HUES6 (cell line): ENCODE data around the gene PPP2R2D.

Experiments
- H3K27ac ChIP-seq: 2 replicates; pipeline ENCODE4 v1.7.0; 2013; ENCODE audit warnings: low read depth, mild to moderate bottlenecking, low read length, inconsistent platforms
- H3K27me3 ChIP-seq: 2 replicates; pipeline ENCODE4 v1.6.1; 2013; ENCODE audit warnings: low read length; ENCODE audit not compliant: control insufficient read depth, insufficient read depth
- H3K36me3 ChIP-seq: 2 replicates; pipeline ENCODE4 v1.6.1; 2013; ENCODE audit warnings: low read length; ENCODE audit not compliant: control insufficient read depth, insufficient read depth
- H3K4me1 ChIP-seq: 2 replicates; pipeline ENCODE4 v1.6.1; 2013; ENCODE audit warnings: low read length; ENCODE audit not compliant: control insufficient read depth, insufficient read depth
- H3K4me3 ChIP-seq: 2 replicates; pipeline ENCODE4 v1.5.1; 2013; ENCODE audit warnings: low read depth, low read length
- H3K9ac ChIP-seq: one replicate; pipeline ENCODE4 v1.6.1; 2013; ENCODE audit warnings: mild to moderate bottlenecking, low read length
- H3K9me3 ChIP-seq: 2 replicates; pipeline ENCODE4 v1.6.1; 2013; ENCODE audit warnings: low read depth, low read length; ENCODE audit not compliant: control insufficient read depth, insufficient read depth

Gene PPP2R2D

GRCh38 chr10:131901181-131901829, 497 bp downstream of the PPP2R2D start:
- Histone ChIP-seq H3K27ac (peak overlapping the region; percentile 51; the same call in 1 of the 2 replicates), H3K9ac (peak overlapping the region; percentile 77), H3K4me1 (peaks cover 15% of the 10 kb centered on the region), H3K4me3 (peak overlapping the region; percentile 80), H3K9me3 (no peaks in the 10 kb centered on the region), H3K27me3 (peaks cover 16% of the 10 kb centered on the region), H3K36me3 (peaks cover 11% of the 10 kb centered on the region)

GRCh38 chr10:131902211-131902610, 1.4 kb downstream of the PPP2R2D start:
- peaks cover 16% of the 10 kb centered on the region for H3K27me3 ChIP-seq
- no peak overlapping the region; the same call in 1 of the 2 replicates for H3K27ac ChIP-seq
- no peak overlapping the region for H3K9ac ChIP-seq
- H3K9me3 ChIP-seq: no peaks in the 10 kb centered on the region
- peaks cover 15% of the 10 kb centered on the region for H3K36me3 ChIP-seq
- peaks cover 15% of the 10 kb centered on the region for H3K4me1 ChIP-seq
- peak overlapping the region; percentile 80 for H3K4me3 ChIP-seq

- Histone ChIP-seq H3K9me3 (no peaks in the 10 kb centered on the region), H3K9ac (no peak overlapping the region), H3K27ac (no peak overlapping the region), H3K4me3 (peak overlapping the region; percentile 80), H3K36me3 (peaks cover 17% of the 10 kb centered on the region), H3K27me3 (peaks cover 16% of the 10 kb centered on the region), H3K4me1 (peaks cover 15% of the 10 kb centered on the region)
Measured at GRCh38 chr10:131902691-131903090, 1.9 kb downstream of the PPP2R2D start.

- no peak overlapping the region for H3K9ac ChIP-seq
- peaks cover 24% of the 10 kb centered on the region for H3K4me1 ChIP-seq
- H3K9me3 ChIP-seq: no peaks in the 10 kb centered on the region
- H3K27ac ChIP-seq: 0 out of 2 replicates have a peak overlapping the region, but pooled peaks have one; percentile 29
- H3K27me3 ChIP-seq: no peaks in the 10 kb centered on the region
- no peak overlapping the region for H3K4me3 ChIP-seq
- H3K36me3 ChIP-seq: peaks cover 34% of the 10 kb centered on the region
Measured at GRCh38 chr10:131905267-131905571, 4.4 kb downstream of the PPP2R2D start.

- Histone ChIP-seq H3K27ac (no peak overlapping the region), H3K4me1 (peaks cover 24% of the 10 kb centered on the region), H3K27me3 (no peaks in the 10 kb centered on the region), H3K36me3 (peaks cover 34% of the 10 kb centered on the region), H3K9ac (no peak overlapping the region), H3K4me3 (no peak overlapping the region), H3K9me3 (no peaks in the 10 kb centered on the region)
Measured at GRCh38 chr10:131905603-131906268, 4.9 kb downstream of the PPP2R2D start.

- peaks cover 24% of the 10 kb centered on the region for H3K4me1 ChIP-seq
- H3K4me3 ChIP-seq: no peak overlapping the region
- H3K9me3 ChIP-seq: no peaks in the 10 kb centered on the region
- H3K27me3 ChIP-seq: no peaks in the 10 kb centered on the region
- H3K9ac ChIP-seq: no peak overlapping the region
- H3K27ac ChIP-seq: no peak overlapping the region
- peaks cover 34% of the 10 kb centered on the region for H3K36me3 ChIP-seq
Measured at GRCh38 chr10:131906269-131906639, 5.4 kb downstream of the PPP2R2D start.

- peaks cover 42% of the 10 kb centered on the region for H3K36me3 ChIP-seq
- no peaks in the 10 kb centered on the region for H3K9me3 ChIP-seq
- H3K9ac ChIP-seq: no peak overlapping the region
- H3K4me3 ChIP-seq: no peak overlapping the region
- H3K4me1 ChIP-seq: peaks cover 17% of the 10 kb centered on the region
- no peaks in the 10 kb centered on the region for H3K27me3 ChIP-seq
- no peak overlapping the region for H3K27ac ChIP-seq
Measured at GRCh38 chr10:131907679-131908078, 6.9 kb downstream of the PPP2R2D start.

GRCh38 chr10:131908151-131908550, 7.3 kb downstream of the PPP2R2D start:
- Histone ChIP-seq H3K9ac (no peak overlapping the region), H3K36me3 (peaks cover 42% of the 10 kb centered on the region), H3K4me3 (no peak overlapping the region), H3K4me1 (peaks cover 17% of the 10 kb centered on the region; the same call in 1 of the 2 replicates), H3K9me3 (no peaks in the 10 kb centered on the region), H3K27ac (no peak overlapping the region), H3K27me3 (no peaks in the 10 kb centered on the region)

- H3K27ac ChIP-seq: no peak overlapping the region
- no peak overlapping the region for H3K9ac ChIP-seq
- peaks cover 42% of the 10 kb centered on the region for H3K36me3 ChIP-seq
- H3K4me3 ChIP-seq: no peak overlapping the region
- H3K9me3 ChIP-seq: no peaks in the 10 kb centered on the region
- peaks cover 13% of the 10 kb centered on the region; the same call in 1 of the 2 replicates for H3K4me1 ChIP-seq
- H3K27me3 ChIP-seq: no peaks in the 10 kb centered on the region
Measured at GRCh38 chr10:131909014-131909808, 8.4 kb downstream of the PPP2R2D start.

- no peak overlapping the region for H3K4me3 ChIP-seq
- no peaks in the 10 kb centered on the region for H3K27me3 ChIP-seq
- H3K4me1 ChIP-seq: peaks cover 13% of the 10 kb centered on the region; the same call in 1 of the 2 replicates
- no peak overlapping the region for H3K9ac ChIP-seq
- H3K27ac ChIP-seq: no peak overlapping the region
- no peaks in the 10 kb centered on the region for H3K9me3 ChIP-seq
- H3K36me3 ChIP-seq: peaks cover 42% of the 10 kb centered on the region
Measured at GRCh38 chr10:131909929-131910328, 9.1 kb downstream of the PPP2R2D start.
